Mesothelial cell of epicardium (in vitro differentiated cells): ENCODE results near the gene ATXN10. TPM values are rescaled to one million over a fixed set of nuclear protein-coding genes. Genes with fewer than 3 reads are reported as not detected.

Source experiments
- DNase-seq, 2 experiments: peaks; one replicate each; pipeline ENCODE4 v3.0.0; 2021; ENCODE audit warnings: low spot score in 2 of 2; ENCODE audit not compliant: unreplicated experiment in 2 of 2
- H3K27ac Mint-ChIP-seq: 2 replicates; pipeline ENCODE4 v1.8.0; 2021; ENCODE audit warnings: mixed read lengths
- H3K27me3 Mint-ChIP-seq: 2 replicates; pipeline ENCODE4 v1.8.0; 2021; ENCODE audit warnings: low read depth, mixed read lengths
- H3K36me3 Mint-ChIP-seq: 2 replicates; pipeline ENCODE4 v1.8.0; 2021; ENCODE audit warnings: mixed read lengths
- H3K4me1 Mint-ChIP-seq: 2 replicates; pipeline ENCODE4 v1.8.0; 2021; ENCODE audit warnings: mixed read lengths
- H3K4me3 Mint-ChIP-seq: 2 replicates; pipeline ENCODE4 v1.8.0; 2021; ENCODE audit warnings: mild to moderate bottlenecking, moderate library complexity, mixed read lengths
- H3K9me3 Mint-ChIP-seq: 2 replicates; pipeline ENCODE4 v1.8.0; 2021; ENCODE audit warnings: mixed read lengths
- CTCF ChIP-seq: fragments of 200-600 bp; sonication (generic); IDR thresholded peaks from one replicate; pipeline ENCODE4 v1.5.0; 2021; ENCODE audit warnings: antibody characterized with exemption; ENCODE audit not compliant: unreplicated experiment
- total RNA-seq: library from RNA; stranded (reverse); gene quantifications from 3 replicates; pipeline ENCODE4 v1.2.1, GENCODE V29; 2021

The ATXN10 gene
- total RNA-seq, 1 donor from 2014 or later, result 237 TPM

DNA sequence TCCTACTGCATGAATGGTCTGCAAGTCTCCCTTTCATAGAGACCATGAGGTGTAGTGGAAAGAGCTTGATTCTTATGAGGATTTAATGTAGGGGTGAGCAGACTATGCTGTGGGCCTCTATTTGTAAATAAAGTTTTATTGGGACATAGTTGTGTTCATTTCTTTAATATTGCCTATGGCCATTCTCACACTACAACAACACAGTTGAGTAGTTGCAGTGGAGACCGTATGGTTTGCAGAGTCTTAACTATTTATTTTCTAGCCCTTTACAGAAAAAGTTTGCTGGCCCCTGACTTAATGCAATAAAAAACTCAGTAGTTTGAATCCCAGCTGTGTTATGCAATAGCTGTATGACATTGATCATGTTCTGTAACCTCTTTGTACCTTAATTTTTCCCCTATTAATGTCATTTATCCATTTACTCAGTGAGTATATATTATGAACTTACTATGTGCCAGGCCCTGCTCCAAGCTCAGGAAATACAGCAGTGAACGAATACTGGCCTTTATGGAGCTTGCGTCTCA lies 106.3 kb downstream of the ATXN10 start:
- DNase-seq, result no peak
- Mint-ChIP-seq H3K27ac (peak overlapping the region; percentile 81), H3K4me3 (no peak overlapping the region), H3K4me1 (peaks cover 14% of the 10 kb centered on the region), H3K36me3 (peaks cover 15% of the 10 kb centered on the region), H3K9me3 (no peaks in the 10 kb centered on the region), H3K27me3 (no peaks in the 10 kb centered on the region)
- TF ChIP-seq CTCF, result no peak

GRCh38 chr22:45781459-45781858 lies 109.8 kb downstream of the ATXN10 start:
- Mint-ChIP-seq H3K4me1 (peaks cover 35% of the 10 kb centered on the region), H3K27ac (no peak overlapping the region), H3K27me3 (no peaks in the 10 kb centered on the region), H3K4me3 (no peak overlapping the region), H3K9me3 (no peaks in the 10 kb centered on the region), H3K36me3 (peaks cover 13% of the 10 kb centered on the region)
- DNase-seq, result no peak
- TF ChIP-seq CTCF, result no peak

- peaks cover 34% of the 10 kb centered on the region for H3K4me1 Mint-ChIP-seq
- no peak for TF ChIP-seq CTCF
Measured at GRCh38 chr22:45781966-45782365, 110.3 kb downstream of the ATXN10 start.

DNA sequence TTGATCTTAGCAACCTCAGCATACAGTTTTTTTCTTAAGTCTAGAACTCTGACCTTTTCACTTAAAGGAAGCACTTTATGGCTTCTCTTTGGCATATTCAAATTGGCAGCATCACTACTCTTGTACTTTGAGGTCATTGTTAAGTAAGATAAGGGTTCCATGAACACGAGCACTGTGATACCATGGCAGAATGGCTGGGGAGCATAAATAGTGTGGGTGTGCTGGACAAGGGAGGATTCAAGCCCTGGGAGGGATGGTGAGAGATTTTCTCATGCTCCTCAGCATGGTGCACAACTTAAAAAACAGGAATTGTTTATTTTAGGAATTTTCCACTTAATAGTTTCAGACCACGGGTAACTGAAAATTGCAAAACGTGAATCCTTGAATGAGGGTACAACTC lies 111.4 kb downstream of the ATXN10 start:
- no peak for DNase-seq
- TF ChIP-seq CTCF, result no peak
- Mint-ChIP-seq H3K36me3 (peaks cover 11% of the 10 kb centered on the region), H3K27me3 (no peaks in the 10 kb centered on the region), H3K9me3 (no peaks in the 10 kb centered on the region), H3K27ac (no peak overlapping the region), H3K4me3 (no peak overlapping the region), H3K4me1 (peaks cover 27% of the 10 kb centered on the region)

More at GRCh38 chr22:45781966-45782365, 110.3 kb downstream of the ATXN10 start:
- no peak for DNase-seq
- Mint-ChIP-seq H3K9me3 (no peaks in the 10 kb centered on the region), H3K36me3 (peaks cover 13% of the 10 kb centered on the region), H3K4me3 (no peak overlapping the region), H3K27ac (no peak overlapping the region), H3K27me3 (no peaks in the 10 kb centered on the region)

GRCh38 chr22:45783690-45784089 lies 112.1 kb downstream of the ATXN10 start:
- H3K27me3 Mint-ChIP-seq, result no peaks in the 10 kb centered on the region
- peaks cover 11% of the 10 kb centered on the region for H3K36me3 Mint-ChIP-seq
- no peaks in the 10 kb centered on the region for H3K9me3 Mint-ChIP-seq
- no peak overlapping the region for H3K27ac Mint-ChIP-seq
- DNase-seq, result no peak
- no peak for TF ChIP-seq CTCF
- H3K4me3 Mint-ChIP-seq, result no peak overlapping the region
- H3K4me1 Mint-ChIP-seq, result peaks cover 30% of the 10 kb centered on the region
